ENCODE measurements around the gene SLU7. TPM values are rescaled to one million over a fixed set of nuclear protein-coding genes. Genes with fewer than 3 reads are reported as not detected.

Gene SLU7
- 10 to 100 TPM; 18.8 to 42.8 TPM for total RNA-seq

- peak; percentile 97 for ATAC-seq
- peak within 1 kb of the TSS; percentile 46 to 78 for H3K4me3 ChIP-seq
- intact Hi-C loops (cut with DNase I) = no loop called here
- TF ChIP-seq CTCF (IDR thresholded peaks at IDR 0.05) (no peak), POLR2A (IDR thresholded peaks at IDR 0.05) (peak; percentile 50 to 87 (median 86))
- 1% methylated on average over 48 of the region's 48 CpGs for WGBS, 2 donors
- peak; percentile 95 to 96 (median 96) for DNase-seq
- peaks cover 34% of the 10 kb centered on the region for H3K4me1 ChIP-seq
- H3K36me3 ChIP-seq (replicated peaks in 1 of 2; ENCODE audit: insufficient read depth in 1 of 2, low read depth in 2 of 2) = peaks cover 0 to 5% of the 10 kb centered on the region in 2 donors
- H3K9me3 ChIP-seq = no peaks in the 10 kb centered on the region
- H3K27ac ChIP-seq = peak within 1 kb of the TSS; percentile 63 to 90 (median 84)
- no peaks in the 10 kb centered on the region for H3K27me3 ChIP-seq
Observed at GRCh38 chr5:160418561-160419457, at the start of gene SLU7. Gene SLU7 (minus strand): TSS chr5:160419081. CDS start chr5:160415294, 3,787 bp downstream.

DNA sequence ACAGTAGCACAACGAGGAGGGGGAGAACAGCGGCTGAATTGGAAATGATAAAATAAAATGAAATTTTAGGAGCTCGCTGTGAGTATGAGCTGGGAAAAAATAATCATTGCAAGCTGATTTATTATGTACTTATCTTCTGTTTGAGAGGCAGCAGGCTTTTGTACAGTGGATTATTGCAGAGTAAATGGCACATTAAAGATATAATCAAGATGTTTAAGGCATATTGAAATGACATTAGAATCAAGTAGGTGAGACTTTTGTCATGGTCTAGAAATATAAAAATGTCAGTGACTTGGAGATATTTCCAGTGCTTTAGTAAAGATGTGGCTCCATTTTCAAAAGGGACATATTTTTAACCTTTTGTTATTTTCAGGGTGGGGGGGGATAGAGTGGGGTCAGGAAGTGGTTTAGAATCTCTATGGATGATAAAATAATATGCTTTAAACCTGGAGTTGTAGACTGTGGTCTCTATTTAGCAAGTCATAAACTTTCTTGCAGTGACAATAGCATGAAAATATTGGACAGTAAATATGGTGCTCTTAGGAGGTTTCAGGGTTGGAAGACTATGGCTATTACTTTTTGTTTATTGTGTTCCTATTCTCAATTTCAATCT lies 49.6 kb upstream of the SLU7 start:
- intact Hi-C loops (cut with DNase I) = no loop called here
- DNase-seq = no peak
- Histone ChIP-seq H3K36me3 (replicated peaks in 1 of 2; ENCODE audit: insufficient read depth in 1 of 2, low read depth in 2 of 2) (no peaks in the 10 kb centered on the region), H3K4me3 (no peak overlapping the region), H3K9me3 (no peaks in the 10 kb centered on the region), H3K27ac (peak overlapping the region in 1 of 4 donors; percentile 56), H3K4me1 (peaks cover 35% of the 10 kb centered on the region), H3K27me3 (no peaks in the 10 kb centered on the region)
- TF ChIP-seq POLR2A (IDR thresholded peaks at IDR 0.05) (no peak), CTCF (IDR thresholded peaks at IDR 0.05) (no peak)
- ATAC-seq = no peak
- 35 to 55% methylated on average over 3 of the region's 3 CpGs for whole genome bisulfite sequencing, 2 donors

DNA sequence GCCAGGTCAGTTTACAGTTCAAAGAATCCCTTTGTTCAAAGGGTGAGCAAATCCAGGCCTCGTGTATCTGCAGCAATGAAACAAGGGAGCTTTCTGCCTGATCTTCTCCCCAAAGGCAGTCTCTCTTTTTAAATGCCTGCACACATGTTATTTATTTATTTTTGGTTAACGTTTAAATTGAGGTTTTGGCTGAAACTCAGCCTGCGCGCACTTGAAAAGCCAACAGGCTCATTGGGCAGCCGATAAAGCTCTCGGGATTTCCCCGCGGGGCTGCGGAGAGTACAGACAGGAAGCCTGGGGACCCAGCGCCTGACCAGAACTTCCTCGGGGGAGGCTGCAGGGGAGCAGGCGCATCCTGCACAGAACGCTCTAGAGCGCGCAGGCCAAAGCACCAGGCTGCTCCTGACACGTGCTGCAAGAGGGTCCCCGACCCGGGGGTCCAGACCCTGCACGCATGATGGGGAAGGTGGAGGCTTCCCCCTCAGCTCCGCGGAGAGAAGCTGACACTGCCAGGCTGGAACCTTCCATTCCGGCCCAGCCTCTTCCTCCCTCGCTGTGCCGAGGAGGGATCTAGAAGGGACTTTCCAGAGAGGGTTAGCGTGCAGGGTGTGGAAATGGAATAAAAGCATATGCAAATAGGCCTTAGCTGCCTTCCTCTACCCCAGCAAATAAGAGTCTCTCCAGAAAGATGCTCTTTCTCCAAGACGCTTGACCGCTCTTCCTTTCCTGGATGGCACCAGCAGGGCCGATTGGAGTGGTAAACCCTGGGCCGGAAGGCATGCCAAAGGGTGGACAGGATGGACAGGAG lies 48.9 kb upstream of the SLU7 start:
- ATAC-seq (peak; percentile 87), DNase-seq (peak; percentile 69 to 85 (median 78))
- no peak overlapping the region for H3K4me3 ChIP-seq
- no peaks in the 10 kb centered on the region for H3K36me3 ChIP-seq (replicated peaks in 1 of 2; ENCODE audit: insufficient read depth in 1 of 2, low read depth in 2 of 2)
- H3K4me1 ChIP-seq = peaks cover 37% of the 10 kb centered on the region
- H3K9me3 ChIP-seq = no peaks in the 10 kb centered on the region
- WGBS, 2 donors = 7 to 13% methylated on average over 19 to 29 of the region's 29 CpGs
- intact Hi-C loops (cut with DNase I) = no loop called here
- H3K27me3 ChIP-seq = no peaks in the 10 kb centered on the region
- H3K27ac ChIP-seq = peak overlapping the region in 3 of 4 donors; percentile 29 to 56 (median 51)
- no peak for TF ChIP-seq CTCF (IDR thresholded peaks at IDR 0.05)
- peak in 1 of 3 donors; percentile 12 for TF ChIP-seq POLR2A (IDR thresholded peaks at IDR 0.05)

DNA sequence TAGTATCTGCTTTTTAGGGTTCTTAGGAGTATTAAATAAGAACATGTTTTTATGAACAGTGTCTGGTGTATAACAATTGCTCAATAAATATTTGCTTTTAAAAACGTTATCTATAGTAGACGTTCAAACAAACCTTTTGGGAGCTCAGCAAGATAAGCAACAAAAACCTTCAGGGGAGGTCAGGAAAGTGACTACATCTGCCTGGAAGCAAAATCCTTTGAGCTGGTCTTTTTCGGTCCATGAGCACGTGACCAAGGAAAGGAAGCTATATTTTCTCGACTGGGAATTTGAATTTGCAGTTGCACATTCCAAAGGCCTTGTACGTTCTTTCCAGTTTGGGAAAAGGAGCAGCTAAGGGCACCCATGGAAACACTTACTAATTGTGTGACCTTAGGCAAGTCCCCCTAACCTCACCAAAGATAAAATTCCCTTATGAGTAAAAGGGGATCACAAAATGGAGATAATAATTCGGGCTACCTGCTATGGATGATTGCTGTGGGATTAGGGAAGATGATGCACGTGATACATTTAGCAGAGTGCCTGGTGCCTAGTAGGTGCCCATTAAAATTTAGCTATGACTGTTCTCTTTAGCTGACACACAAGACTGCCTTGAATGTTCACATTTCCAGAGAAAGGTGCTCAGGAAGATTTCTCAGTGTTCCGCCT lies 48.1 kb upstream of the SLU7 start:
- no peak overlapping the region for H3K4me3 ChIP-seq
- ATAC-seq = peak; percentile 34
- H3K36me3 ChIP-seq (replicated peaks in 1 of 2; ENCODE audit: insufficient read depth in 1 of 2, low read depth in 2 of 2) = no peaks in the 10 kb centered on the region
- peaks cover 37% of the 10 kb centered on the region for H3K4me1 ChIP-seq
- 8 to 17% methylated on average over 9 of the region's 9 CpGs for WGBS, 2 donors
- TF ChIP-seq POLR2A (IDR thresholded peaks at IDR 0.05) (no peak), CTCF (IDR thresholded peaks at IDR 0.05) (no peak)
- peak in 1 of 4 donors; percentile 12 for DNase-seq
- no peaks in the 10 kb centered on the region for H3K9me3 ChIP-seq
- intact Hi-C loops (cut with DNase I) = no loop called here
- H3K27ac ChIP-seq = peak overlapping the region in 3 of 4 donors; percentile 29 to 56 (median 51)
- no peaks in the 10 kb centered on the region for H3K27me3 ChIP-seq

All from body of pancreas (tissue), 4 donors.